Forelimb muscle (tissue), 1 donor: ENCODE data around the gene C19orf44. TPM values are rescaled to one million over a fixed set of nuclear protein-coding genes. Genes with fewer than 3 reads are reported as not detected.

ENCODE experiments used
- DNase-seq: peaks from one replicate; pipeline ENCODE4 v3.0.0-alpha.2; 2013; ENCODE audit warnings: low read depth
- polyA plus RNA-seq: library from polyadenylated mRNA; unstranded; fragments of 120-200 nt; gene quantifications from one replicate; pipeline ENCODE4 v1.2.1, GENCODE V29; 2013; ENCODE audit not compliant: insufficient read length

C19orf44 gene
- polyA plus RNA-seq, 1 donor: 5.6 TPM

- DNase-seq: no peak
Measured at GRCh38 chr19:16516923-16517610, 20.9 kb downstream of the C19orf44 start.

GRCh38 chr19:16518061-16518460 lies 21.9 kb downstream of the C19orf44 start:
- DNase-seq: no peak

- DNase-seq: no peak
Measured at GRCh38 chr19:16518483-16519229, 22.5 kb downstream of the C19orf44 start.

- DNase-seq: no peak
Measured at GRCh38 chr19:16519230-16519687, 23.1 kb downstream of the C19orf44 start.

- DNase-seq: no peak
Measured at GRCh38 chr19:16520074-16520973, 24.1 kb downstream of the C19orf44 start.

- no peak for DNase-seq
Measured at GRCh38 chr19:16520986-16521624, 24.9 kb downstream of the C19orf44 start.

- no peak for DNase-seq
Measured at GRCh38 chr19:16521715-16522289, 25.6 kb downstream of the C19orf44 start.

GRCh38 chr19:16522559-16523377 lies 26.6 kb downstream of the C19orf44 start:
- no peak for DNase-seq

GRCh38 chr19:16524991-16525734 lies 29.0 kb downstream of the C19orf44 start:
- DNase-seq: no peak

- DNase-seq: no peak
Measured at GRCh38 chr19:16525751-16526481, 29.7 kb downstream of the C19orf44 start.

GRCh38 chr19:16527334-16527935 lies 31.2 kb downstream of the C19orf44 start:
- DNase-seq: no peak

- DNase-seq: no peak
Measured at GRCh38 chr19:16527971-16528521, 31.9 kb downstream of the C19orf44 start.

GRCh38 chr19:16529466-16530144 lies 33.4 kb downstream of the C19orf44 start:
- DNase-seq: no peak

GRCh38 chr19:16530540-16531379 lies 34.6 kb downstream of the C19orf44 start:
- DNase-seq: no peak

GRCh38 chr19:16531380-16531669 lies 35.1 kb downstream of the C19orf44 start:
- DNase-seq: no peak

GRCh38 chr19:16532440-16533234 lies 36.4 kb downstream of the C19orf44 start:
- DNase-seq: no peak
